Hematopoietic multipotent progenitor cell treated with erythropoietin and hydrocortisone succinate and interleukin-3 and kit ligand, for 15 days (in vitro differentiated cells): ENCODE results near the gene MAP2K5.

Source experiments
- DNase-seq: peaks from one replicate; pipeline ENCODE4 v3.0.0-alpha.2; 2015; ENCODE audit warnings: low spot score

Gene MAP2K5

GRCh38 chr15:67559576-67559975, 17.1 kb downstream of the MAP2K5 start:
- no peak for DNase-seq

GRCh38 chr15:67560320-67560719, 17.8 kb downstream of the MAP2K5 start:
- DNase-seq: no peak

- DNase-seq: no peak
These were observed 20.6 kb downstream of the MAP2K5 start for GRCh38 chr15:67563092-67563491.

GRCh38 chr15:67564021-67564967, 21.8 kb downstream of the MAP2K5 start:
- DNase-seq: no peak

- no peak for DNase-seq
These were observed 22.5 kb downstream of the MAP2K5 start for GRCh38 chr15:67564968-67565345.

- DNase-seq: no peak
These were observed 27.2 kb downstream of the MAP2K5 start for GRCh38 chr15:67569668-67570067.

- DNase-seq: no peak
These were observed 28.6 kb downstream of the MAP2K5 start for GRCh38 chr15:67570875-67571647.

GRCh38 chr15:67571648-67572415, 29.3 kb downstream of the MAP2K5 start:
- DNase-seq: no peak

GRCh38 chr15:67573194-67573593, 30.7 kb downstream of the MAP2K5 start:
- DNase-seq: no peak

GRCh38 chr15:67575039-67575502, 32.6 kb downstream of the MAP2K5 start:
- no peak for DNase-seq

- DNase-seq: no peak
These were observed 35.6 kb downstream of the MAP2K5 start for GRCh38 chr15:67578020-67578600.

- no peak for DNase-seq
These were observed 36.7 kb downstream of the MAP2K5 start for GRCh38 chr15:67579164-67579563.

GRCh38 chr15:67579967-67580366, 37.5 kb downstream of the MAP2K5 start:
- DNase-seq: no peak

- DNase-seq: no peak
These were observed 41.7 kb downstream of the MAP2K5 start for GRCh38 chr15:67584157-67584556.

- no peak for DNase-seq
These were observed 43.2 kb downstream of the MAP2K5 start for GRCh38 chr15:67585681-67586080.

- no peak for DNase-seq
These were observed 44.8 kb downstream of the MAP2K5 start for GRCh38 chr15:67587331-67587730.

GRCh38 chr15:67587754-67588153, 45.3 kb downstream of the MAP2K5 start:
- DNase-seq: no peak

GRCh38 chr15:67590191-67590590, 47.7 kb downstream of the MAP2K5 start:
- DNase-seq: no peak

GRCh38 chr15:67592245-67592644, 49.7 kb downstream of the MAP2K5 start:
- DNase-seq: no peak

- DNase-seq: no peak
These were observed 51.1 kb downstream of the MAP2K5 start for GRCh38 chr15:67593562-67593961.

- DNase-seq: no peak
These were observed 52.3 kb downstream of the MAP2K5 start for GRCh38 chr15:67594770-67595169.

GRCh38 chr15:67595572-67595971, 53.1 kb downstream of the MAP2K5 start:
- no peak for DNase-seq
